Gastroesophageal sphincter (tissue), 3 donors: ENCODE measurements around the gene ATG2A.

ENCODE experiments used
- EP300 ChIP-seq: sonication (generic); formaldehyde crosslinking; IDR thresholded peaks from one replicate; pipeline ENCODE4 v1.6.1; 2017; ENCODE audit warnings: antibody characterized with exemption, mild to moderate bottlenecking
- POLR2A ChIP-seq, 2 donors: fragments of 450-650 bp; IDR thresholded peaks; one replicate each; pipeline ENCODE4 v1.6.1; 2017; ENCODE audit warnings: antibody characterized with exemption in 2 of 2, mild to moderate bottlenecking in 2 of 2, moderate library complexity in 1 of 2
- POLR2AphosphoS5 ChIP-seq: sonication (generic); formaldehyde crosslinking; IDR thresholded peaks from one replicate; pipeline ENCODE4 v1.6.1; 2017; ENCODE audit warnings: antibody characterized with exemption
- TF ChIP-seq, protein P1 (sequence below), 4 experiments: fragments of 200-600 bp in 2 of 4; fragments of 450-650 bp in 2 of 4; sonication (generic) in 1 of 4; IDR thresholded peaks; one replicate each; pipeline ENCODE4 v1.5.1; 2017 to 2019; ENCODE audit warnings: antibody characterized with exemption in 4 of 4, mild to moderate bottlenecking in 2 of 4, moderate library complexity in 2 of 4

DNA sequence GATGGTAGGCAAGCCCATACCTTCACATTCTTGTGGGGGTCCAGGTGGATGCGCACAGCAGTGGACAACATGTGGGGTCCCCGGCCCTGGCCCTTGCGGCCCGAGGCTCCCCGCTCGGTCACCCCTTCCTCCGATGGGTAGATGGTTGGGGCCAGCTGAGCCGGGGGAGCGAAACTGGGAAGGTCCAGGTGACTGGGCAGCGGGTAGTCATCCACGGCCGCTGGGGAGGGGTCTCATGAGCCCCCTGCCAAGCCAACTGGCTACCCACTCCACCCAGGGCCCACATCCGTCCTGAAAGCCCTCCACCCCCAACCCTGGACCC lies 10.7 kb downstream of the ATG2A start:
- TF ChIP-seq POLR2A (IDR thresholded peaks at IDR 0.05) (no peak), EP300 (no peak), POLR2AphosphoS5 (no peak)
- TF ChIP-seq, protein P1, sequence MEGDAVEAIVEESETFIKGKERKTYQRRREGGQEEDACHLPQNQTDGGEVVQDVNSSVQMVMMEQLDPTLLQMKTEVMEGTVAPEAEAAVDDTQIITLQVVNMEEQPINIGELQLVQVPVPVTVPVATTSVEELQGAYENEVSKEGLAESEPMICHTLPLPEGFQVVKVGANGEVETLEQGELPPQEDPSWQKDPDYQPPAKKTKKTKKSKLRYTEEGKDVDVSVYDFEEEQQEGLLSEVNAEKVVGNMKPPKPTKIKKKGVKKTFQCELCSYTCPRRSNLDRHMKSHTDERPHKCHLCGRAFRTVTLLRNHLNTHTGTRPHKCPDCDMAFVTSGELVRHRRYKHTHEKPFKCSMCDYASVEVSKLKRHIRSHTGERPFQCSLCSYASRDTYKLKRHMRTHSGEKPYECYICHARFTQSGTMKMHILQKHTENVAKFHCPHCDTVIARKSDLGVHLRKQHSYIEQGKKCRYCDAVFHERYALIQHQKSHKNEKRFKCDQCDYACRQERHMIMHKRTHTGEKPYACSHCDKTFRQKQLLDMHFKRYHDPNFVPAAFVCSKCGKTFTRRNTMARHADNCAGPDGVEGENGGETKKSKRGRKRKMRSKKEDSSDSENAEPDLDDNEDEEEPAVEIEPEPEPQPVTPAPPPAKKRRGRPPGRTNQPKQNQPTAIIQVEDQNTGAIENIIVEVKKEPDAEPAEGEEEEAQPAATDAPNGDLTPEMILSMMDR (IDR thresholded peaks at IDR 0.05): no peak
